HG03280 (cell line): Measurements from ENCODE around the gene HOXD13.

Experiments used
- ATAC-seq: cut with Tn5 transposase; IDR thresholded peaks from one replicate; pipeline ENCODE4 v1.9.1; 2021; ENCODE audit warnings: mild to moderate bottlenecking, moderate library complexity; ENCODE audit not compliant: unreplicated experiment

HOXD13 gene

GRCh38 chr2:176105078-176105729 lies 12.7 kb downstream of the HOXD13 start:
- ATAC-seq: no peak

GRCh38 chr2:176105730-176106580 lies 13.4 kb downstream of the HOXD13 start:
- ATAC-seq: no peak

- no peak for ATAC-seq
Observed at GRCh38 chr2:176106581-176107539, 14.3 kb downstream of the HOXD13 start, which contains the start of gene HOXD11. TSS of gene HOXD11 (plus strand) at chr2:176107280. CDS start at chr2:176107356, 76 bp downstream.

- ATAC-seq: no peak
Observed at GRCh38 chr2:176107731-176108181, 15.2 kb downstream of the HOXD13 start.

- ATAC-seq: no peak
Observed at GRCh38 chr2:176109192-176109901, 16.8 kb downstream of the HOXD13 start.

- no peak for ATAC-seq
Observed at GRCh38 chr2:176109946-176110345, 17.4 kb downstream of the HOXD13 start.

- no peak for ATAC-seq
Observed at GRCh38 chr2:176110415-176111308, 18.1 kb downstream of the HOXD13 start.

GRCh38 chr2:176111309-176111663 lies 18.8 kb downstream of the HOXD13 start:
- ATAC-seq: peak; percentile 51

- ATAC-seq: no peak
Observed at GRCh38 chr2:176111846-176112374, 19.4 kb downstream of the HOXD13 start.

GRCh38 chr2:176112375-176113302 lies 20.1 kb downstream of the HOXD13 start:
- no peak for ATAC-seq

GRCh38 chr2:176114120-176114929 lies 21.8 kb downstream of the HOXD13 start:
- ATAC-seq: no peak

- no peak for ATAC-seq
Observed at GRCh38 chr2:176114930-176115625, 22.6 kb downstream of the HOXD13 start.

GRCh38 chr2:176115883-176116813 lies 23.6 kb downstream of the HOXD13 start, which contains the start of gene HOXD10:
TSS of gene HOXD10 (plus strand) at chr2:176116778. CDS start at chr2:176116834, 56 bp downstream.
- no peak for ATAC-seq

- no peak for ATAC-seq
Observed at GRCh38 chr2:176117162-176117822, 24.8 kb downstream of the HOXD13 start.

GRCh38 chr2:176117823-176118371 lies 25.4 kb downstream of the HOXD13 start:
- ATAC-seq: no peak
